Measurements from ENCODE around the gene SAPCD1.

The SAPCD1 gene

DNA sequence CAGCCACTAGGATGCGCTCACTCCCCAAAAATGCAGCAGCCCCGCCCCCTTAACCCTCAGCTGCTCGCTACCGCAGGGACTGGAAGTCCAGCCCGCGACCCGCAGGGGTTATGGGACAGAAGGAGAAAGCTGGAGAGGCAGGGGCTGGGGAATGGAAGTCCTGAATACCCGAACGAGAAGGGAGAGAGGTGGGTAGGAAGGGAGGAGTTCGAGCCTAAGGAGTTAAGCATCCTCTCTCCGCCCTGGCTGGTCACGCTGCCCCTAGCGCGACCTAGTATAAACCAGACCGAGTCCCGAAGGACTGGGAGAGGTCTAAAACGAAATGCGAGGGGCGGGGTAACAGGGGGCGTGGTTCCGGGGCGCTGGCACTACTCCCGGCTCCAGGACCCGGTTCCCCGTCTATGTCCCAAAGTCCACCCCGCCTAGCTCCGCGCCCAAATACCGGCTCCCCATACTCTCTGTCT lies 32.9 kb upstream of the SAPCD1 start:
- DNase-seq (ENCODE audit: low spot score): peak; percentile 88

DNA sequence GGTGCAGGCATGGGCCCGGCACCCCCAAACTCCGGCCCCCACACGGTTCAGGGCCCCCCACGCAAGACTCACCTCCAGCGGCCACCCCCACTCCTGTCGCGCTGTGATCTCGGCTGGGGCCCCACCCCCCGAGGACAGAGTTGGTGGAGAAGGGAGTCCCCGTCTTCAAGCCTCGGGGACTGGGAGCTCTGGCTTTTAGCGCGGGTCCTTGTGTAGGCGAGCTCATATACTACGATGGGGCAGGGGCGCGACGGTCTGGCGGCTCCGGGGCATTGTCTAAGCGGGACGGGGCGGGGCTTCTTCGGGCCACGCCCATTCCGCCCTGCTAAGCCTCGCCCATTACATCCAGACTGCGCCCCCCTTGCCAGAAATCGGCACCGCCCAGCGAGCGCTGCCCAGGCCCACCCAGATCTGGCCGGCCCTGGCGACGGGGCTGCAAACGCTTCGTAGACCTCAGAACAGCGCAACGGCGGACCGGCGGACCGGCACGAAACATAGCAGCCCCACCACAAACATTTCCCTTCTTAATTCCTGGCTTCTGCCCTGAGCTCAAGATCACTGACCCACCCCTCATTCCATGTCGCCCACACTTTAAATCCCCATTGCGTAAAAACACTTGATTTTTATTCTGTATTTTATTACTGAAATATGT lies 32.4 kb upstream of the SAPCD1 start:
- DNase-seq (ENCODE audit: low spot score): peak; percentile 92

- DNase-seq (ENCODE audit: low spot score): no peak
Observed at GRCh38 chr6:31730631-31731086, 31.8 kb upstream of the SAPCD1 start.

DNA sequence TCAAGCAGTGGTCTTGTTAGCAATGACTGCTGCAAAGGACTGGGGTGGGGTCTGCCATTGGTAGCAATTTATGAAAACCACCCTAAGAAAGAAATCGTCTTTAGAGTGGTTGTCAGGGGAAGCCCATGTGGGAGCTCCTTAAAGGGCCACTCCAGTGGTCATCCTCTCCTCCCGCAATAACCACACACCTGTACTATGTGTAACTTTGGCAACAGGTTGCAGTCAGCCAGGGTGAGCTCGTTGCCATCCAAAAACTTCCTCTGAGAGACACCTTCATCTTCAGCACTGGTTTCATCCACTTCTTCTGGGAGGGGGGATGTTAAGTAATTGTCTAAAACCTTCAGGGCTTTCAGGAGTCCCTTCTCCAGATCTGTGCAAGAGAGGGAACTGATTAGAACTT lies 30.4 kb upstream of the SAPCD1 start:
- no peak for DNase-seq (ENCODE audit: low spot score)

GRCh38 chr6:31733734-31734133 lies 28.7 kb upstream of the SAPCD1 start:
- DNase-seq (ENCODE audit: low spot score): no peak

DNA sequence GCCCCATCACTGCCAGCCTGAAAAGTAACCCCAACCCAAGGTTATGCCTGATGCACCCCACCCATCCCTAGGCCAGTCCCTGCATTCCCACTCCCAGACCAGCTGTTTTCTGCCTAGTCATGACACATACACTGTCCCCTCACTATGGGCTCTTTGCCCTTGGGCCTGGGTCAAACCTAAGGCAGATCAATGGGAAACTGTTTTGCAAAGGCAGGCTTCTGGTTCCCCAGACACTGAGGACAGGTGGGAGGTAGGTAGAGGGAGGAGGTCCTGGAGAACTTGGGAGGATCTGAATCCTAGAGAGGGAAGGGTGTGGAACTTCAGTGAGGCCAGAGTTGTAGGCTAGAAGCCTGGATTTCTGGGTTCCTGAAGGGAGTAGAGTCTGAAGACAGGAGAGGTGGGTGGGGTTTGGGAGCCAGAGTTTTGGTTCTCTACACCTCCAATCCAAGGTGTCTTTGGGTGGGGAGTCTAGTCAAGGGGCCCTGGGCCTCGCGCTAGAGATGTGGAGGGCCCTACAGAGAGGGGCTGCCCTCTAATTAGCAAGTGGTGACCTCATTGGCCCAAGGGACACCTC lies 28.1 kb upstream of the SAPCD1 start:
- no peak for DNase-seq (ENCODE audit: low spot score)

DNA sequence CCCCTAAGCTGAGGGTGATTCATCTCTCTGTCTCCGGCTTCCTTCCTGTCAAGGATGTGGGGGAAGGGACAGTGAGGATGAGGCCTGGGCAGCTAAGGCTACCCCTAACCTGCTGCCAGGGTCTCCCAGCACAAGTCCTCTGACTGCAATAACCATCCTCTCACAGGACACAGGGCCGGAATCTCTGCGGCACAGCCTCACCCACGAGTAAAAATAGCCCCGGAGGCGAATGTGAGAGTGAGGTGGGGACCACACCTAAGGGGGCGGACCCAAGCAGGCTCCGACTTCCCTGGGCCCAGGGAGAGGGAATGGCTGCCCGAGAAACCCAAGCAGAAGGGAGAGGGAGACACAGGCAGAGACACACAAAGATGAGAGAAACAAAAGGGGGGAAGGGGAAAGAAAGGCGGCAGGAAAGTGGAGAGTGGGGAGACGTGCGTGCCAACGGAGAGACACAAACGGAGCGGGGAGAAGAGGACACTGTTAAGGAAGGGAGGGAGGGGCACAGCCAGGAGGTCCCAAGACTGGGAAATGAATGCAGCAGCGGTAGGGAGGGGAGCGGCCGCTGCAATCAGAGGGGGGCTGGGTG lies 27.5 kb upstream of the SAPCD1 start:
- DNase-seq (ENCODE audit: low spot score): no peak

DNA sequence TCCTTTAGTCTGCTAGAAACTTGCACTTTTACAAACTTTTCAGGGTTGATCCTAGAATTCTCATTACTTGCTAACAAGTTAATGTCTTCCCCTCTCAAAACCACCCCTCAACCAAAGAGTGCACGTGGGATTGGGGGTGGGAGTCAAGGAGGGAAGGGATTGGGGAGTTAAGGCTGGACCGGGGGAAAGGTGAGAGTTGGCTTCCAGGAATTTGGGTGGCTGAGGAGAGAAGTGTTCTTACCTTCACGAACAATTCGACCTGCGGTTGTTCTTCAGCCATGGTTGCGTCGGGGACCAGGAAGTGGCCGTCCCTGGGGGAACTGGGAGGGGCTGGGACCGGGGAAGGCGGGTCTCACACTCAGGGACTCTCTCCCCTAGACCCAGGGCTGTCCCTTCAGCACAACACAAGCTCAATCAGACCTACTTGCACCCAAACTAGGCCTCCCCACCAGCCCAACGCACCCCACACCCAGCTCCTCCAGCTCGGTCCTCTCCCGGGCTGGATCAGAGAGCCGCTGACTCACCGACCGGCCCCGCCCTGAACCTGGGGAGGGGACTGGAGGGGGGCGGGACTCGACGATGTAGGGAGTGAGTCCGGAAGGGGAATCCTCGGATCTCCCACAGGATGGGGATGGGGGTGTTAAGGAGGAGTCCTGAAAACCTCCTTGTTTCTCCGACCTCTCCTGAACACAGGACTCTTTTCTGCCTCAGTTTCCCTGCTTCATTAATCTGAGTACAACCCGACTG lies 26.3 kb upstream of the SAPCD1 start, which contains the start of gene CLIC1:
CLIC1 (minus strand) TSS at position 510 of the 747 bp plus-strand sequence; CDS start at position 280, 230 bp downstream.
- no peak for DNase-seq (ENCODE audit: low spot score)

GRCh38 chr6:31736768-31737314 lies 25.6 kb upstream of the SAPCD1 start:
- no peak for DNase-seq (ENCODE audit: low spot score)

GRCh38 chr6:31737315-31737990 lies 25.0 kb upstream of the SAPCD1 start:
- DNase-seq (ENCODE audit: low spot score): no peak

- no peak for DNase-seq (ENCODE audit: low spot score)
Observed at GRCh38 chr6:31737991-31738979, 24.2 kb upstream of the SAPCD1 start.

DNA sequence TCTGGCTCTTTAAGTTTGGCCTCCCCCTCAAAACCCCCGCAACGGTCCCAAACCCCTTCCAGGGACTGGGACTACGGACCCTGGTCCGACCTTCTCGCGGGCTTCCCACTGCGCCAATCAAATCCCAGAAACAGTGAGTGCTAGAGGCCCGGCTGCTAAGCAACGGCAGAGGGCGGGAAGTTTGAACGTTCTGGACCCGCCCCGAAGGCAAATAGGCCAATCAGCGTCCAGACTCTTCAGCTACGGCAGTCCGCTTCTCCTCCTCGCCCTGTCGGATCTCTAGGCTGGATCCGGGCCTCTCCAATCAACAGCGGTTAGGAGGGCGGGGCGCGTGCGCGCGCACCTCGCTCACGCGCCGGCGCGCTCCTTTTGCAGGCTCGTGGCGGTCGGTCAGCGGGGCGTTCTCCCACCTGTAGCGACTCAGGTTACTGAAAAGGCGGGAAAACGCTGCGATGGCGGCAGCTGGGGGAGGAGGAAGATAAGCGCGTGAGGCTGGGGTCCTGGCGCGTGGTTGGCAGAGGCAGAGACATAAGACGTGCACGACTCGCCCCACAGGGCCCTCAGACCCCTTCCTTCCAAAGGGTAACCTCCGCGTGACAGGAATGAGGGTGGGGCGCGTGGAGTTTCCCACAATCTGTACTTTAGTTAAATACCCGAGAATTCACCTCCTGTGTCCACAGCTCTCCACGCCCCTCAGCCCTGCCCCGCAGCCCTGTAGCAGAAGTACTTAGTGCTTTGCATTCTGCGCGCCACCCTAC lies 22.6 kb upstream of the SAPCD1 start, which contains the start of gene MSH5:
MSH5 (plus strand) TSS at position 367 of the 758 bp plus-strand sequence. CDS start 462 bp downstream, outside the sequence.
- DNase-seq (ENCODE audit: low spot score): peak; percentile 94

DNA sequence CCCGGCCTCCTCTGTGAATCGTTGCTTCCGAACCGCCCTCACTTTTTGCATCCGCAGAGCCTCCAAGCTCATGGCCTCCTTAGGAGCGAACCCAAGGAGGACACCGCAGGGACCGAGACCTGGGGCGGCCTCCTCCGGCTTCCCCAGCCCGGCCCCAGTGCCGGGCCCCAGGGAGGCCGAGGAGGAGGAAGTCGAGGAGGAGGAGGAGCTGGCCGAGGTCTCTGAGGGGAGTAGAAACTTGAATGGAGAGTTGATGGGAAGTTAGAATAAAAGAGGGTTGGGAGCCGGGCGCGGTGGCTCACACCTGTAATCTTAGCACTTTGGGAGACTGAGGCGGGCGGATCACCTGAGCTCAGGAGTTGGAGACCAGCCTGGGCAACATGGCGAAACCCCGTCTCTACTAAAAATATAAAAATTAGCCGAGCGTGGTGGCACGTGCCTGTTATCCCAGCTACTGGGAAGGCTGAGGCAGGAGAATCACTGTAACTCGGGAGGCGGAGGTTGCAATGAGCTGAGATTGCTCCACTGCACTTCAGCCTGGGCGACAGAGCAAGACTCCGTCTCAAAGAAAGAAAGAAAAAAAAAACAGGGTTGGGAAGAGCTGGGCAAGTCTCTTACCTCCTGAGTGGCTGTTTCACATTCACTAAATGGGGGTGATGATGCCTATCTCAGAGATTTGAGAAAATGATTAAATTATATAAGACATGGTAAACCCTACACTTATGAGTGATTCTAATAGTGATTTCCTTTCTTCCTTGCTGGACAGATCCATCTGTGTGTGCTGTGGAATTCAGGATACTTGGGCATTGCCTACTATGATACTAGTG lies 21.8 kb upstream of the SAPCD1 start:
- no peak for DNase-seq (ENCODE audit: low spot score)

- no peak for DNase-seq (ENCODE audit: low spot score)
Observed at GRCh38 chr6:31741815-31742214, 20.6 kb upstream of the SAPCD1 start.

GRCh38 chr6:31742894-31743293 lies 19.6 kb upstream of the SAPCD1 start:
- no peak for DNase-seq (ENCODE audit: low spot score)

- DNase-seq (ENCODE audit: low spot score): peak; percentile 60
Observed at GRCh38 chr6:31744422-31744821, 18.0 kb upstream of the SAPCD1 start.

DNA sequence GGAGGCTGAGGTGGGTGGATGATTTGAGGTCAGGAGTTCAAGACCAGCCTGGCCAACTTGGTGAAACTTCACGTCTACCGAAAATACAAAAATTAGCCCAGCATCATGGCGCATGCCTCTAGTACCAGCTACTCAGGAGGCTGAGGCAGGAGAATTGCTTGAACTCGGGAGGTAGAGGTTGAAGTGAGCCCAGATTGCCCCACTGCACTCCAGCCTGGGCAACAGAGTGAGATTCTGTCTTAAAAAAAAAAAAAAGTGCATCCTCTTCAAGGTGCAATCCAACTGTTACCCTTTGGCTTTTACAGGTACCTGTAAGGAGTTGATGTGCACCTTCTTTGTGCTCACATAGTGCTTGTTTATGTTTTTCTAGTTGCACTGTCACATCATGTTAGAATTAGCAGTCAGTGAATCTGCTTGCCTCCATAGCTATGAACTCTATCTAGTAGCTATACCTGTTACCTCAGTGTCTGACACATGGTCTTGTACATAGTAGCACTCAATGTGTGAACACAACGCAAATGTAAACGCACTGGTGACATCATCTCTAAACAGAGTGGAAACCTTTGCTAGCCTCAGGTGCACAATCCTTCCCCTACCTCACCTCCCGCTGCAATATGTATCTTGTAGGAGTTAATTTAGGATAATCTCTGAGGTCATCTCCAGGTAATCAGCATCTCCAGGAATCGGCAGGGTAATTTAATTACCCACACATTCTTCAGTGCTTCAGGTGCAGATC lies 13.0 kb upstream of the SAPCD1 start:
- no peak for DNase-seq (ENCODE audit: low spot score)

GRCh38 chr6:31750411-31751022 lies 11.9 kb upstream of the SAPCD1 start:
- no peak for DNase-seq (ENCODE audit: low spot score)
